HT-29 (cell line): Measurements from ENCODE around the gene FHIP2A. TPM values are rescaled to one million over a fixed set of nuclear protein-coding genes. Genes with fewer than 3 reads are reported as not detected.
"Not testable (repeated sequence)": the region's sequence is repeated elsewhere in the genome, so short reads cannot be mapped to it uniquely, and the experiment has no call there.

ENCODE experiments used
- DNase-seq: peaks from one replicate; pipeline ENCODE4 v3.0.0-alpha.2; 2015; ENCODE audit warnings: low spot score
- total RNA-seq: library from RNA; depleted of rRNA; stranded (reverse); fragments of >200 nt; shearing (Covaris generic); gene quantifications from 2 replicates; pipeline ENCODE4 v1.2.3, GENCODE V29; 2014

FHIP2A gene
- total RNA-seq, 1 experiment from 2014 or later, result 3.0 TPM

- DNase-seq, result no peak
These were observed 5.8 kb upstream of the FHIP2A start for GRCh38 chr10:114815791-114816190.

DNA sequence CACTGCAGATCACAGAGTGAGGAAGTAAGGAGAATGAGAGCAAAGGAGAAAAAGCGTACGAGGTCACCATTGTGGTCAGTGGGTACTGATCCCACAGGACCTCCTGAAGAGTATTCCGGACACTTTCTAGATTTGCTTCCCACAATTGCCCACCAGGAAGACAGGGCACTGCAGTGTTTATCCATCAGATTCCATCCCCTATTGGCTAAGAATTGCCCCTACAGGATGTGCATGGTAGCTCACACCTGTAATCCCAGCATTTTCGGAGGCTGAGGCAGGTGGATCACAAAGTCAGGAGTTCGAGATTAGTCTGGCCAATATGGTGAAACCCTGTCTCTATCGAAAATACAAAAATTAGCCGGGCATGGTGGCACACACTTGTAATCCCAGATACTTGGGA lies 5.3 kb upstream of the FHIP2A start:
- no peak for DNase-seq

DNA sequence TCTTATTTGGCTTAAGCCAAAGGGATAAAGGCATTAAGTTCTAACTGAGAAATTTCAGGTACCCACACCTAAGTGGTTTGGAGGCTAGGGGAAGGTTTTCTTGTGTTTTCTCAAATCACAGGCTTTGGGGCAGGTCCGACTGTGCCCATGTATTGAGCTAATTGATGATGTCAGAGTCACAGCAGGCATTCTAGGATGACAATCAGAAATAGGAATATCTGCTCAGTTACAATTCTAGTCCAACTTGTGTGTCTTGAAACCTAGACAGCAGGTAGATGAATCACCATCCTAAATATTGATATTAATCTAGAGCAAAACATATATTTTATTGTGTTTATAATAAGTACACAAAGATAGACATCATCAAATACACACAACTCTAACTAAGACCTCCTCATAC lies 2.3 kb upstream of the FHIP2A start:
- DNase-seq, result no peak

GRCh38 chr10:114821915-114822443 lies 399 bp downstream of the FHIP2A start:
- no peak for DNase-seq

- peak; percentile 60 for DNase-seq
These were observed 980 bp downstream of the FHIP2A start for GRCh38 chr10:114822444-114823076.

GRCh38 chr10:114823077-114823463 lies 1.5 kb downstream of the FHIP2A start:
- no peak for DNase-seq

DNA sequence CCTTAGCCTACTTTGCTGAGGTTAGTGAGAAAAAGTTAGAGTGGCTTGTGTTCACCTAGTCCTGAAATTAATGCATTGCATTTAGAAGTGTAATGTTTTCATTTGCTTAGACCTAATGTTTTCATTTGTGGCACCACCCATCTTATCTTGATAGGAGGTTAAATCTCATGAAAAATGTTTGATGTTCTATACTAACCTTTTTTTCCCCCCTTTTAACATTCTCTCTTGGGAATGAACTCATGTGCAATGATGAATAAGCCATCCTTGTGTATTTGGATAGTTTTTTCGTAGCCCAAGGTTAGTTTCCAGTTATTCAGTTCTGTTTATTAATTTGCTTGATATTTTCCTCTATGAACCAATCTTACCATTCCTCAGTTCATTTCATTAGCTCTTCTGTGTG lies 2.8 kb downstream of the FHIP2A start:
- no peak for DNase-seq

- no peak for DNase-seq
These were observed 4.1 kb downstream of the FHIP2A start for GRCh38 chr10:114825513-114826253.

DNA sequence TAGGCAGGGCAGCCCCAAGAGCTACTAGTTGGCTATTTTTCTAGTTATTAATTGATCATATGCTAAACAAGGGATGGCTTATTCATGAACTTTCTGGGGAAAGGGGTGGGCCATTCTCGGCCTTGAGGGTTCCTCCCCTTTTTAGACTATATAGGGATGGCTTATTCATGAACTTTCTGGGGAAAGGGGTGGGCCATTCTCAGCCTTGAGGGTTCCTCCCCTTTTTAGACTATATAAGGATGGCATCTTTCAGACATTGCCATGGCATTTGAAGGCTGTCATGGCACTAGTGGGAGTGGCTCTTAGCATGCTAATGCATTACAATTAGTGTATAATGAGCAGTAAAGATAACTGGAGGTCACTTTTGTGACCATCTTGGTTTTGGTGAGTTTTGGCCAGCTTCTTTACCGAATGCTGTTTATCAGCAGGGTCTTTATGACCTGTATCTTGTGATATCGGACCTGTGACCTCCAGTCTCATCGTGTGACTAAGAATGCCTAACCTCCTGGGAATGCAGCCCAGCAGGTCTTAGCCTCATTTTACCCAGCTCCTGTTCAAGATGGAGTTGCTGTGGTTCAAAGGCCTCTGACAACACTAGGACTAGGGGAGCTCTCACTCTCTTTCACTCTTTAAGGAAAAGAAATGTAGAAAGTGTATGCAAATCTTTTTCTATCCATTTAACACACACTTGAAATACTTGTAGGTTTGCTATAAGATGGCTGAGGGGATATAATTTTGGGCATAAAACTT lies 7.8 kb downstream of the FHIP2A start:
- no peak for DNase-seq

DNA sequence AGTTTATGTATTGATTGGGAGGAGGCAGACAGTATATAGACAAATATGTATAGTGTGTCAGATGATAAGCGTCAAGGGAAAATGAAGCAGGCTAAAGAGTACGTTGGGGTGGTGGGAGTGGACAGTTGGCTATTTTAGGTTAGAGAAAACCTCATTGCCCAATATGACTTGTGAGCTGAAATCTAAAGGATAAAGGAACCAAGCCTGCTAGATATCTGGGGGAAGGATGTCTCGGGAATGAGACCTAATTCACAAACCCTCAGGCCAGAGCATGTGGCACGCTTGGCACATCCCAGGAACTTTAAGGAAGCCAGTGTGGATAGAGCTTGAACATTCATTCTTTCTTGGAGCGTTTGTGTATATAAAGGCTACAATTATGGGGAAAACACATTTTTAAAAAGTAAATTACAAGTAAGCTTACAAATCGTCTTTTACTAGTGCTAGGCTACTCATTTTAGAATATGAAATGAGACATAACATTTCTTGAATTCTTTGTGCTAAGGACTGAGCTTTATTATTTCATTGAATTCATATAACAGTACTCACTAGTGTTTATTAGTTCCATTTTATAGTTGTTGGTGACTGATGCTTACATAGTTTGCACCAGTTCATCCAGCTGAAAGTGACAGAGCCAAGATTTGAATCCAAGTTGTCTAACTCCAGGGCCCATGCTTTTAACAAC lies 9.7 kb downstream of the FHIP2A start:
- no peak for DNase-seq

GRCh38 chr10:114837690-114838089 lies 16.1 kb downstream of the FHIP2A start:
- no peak for DNase-seq

GRCh38 chr10:114839901-114840300 lies 18.3 kb downstream of the FHIP2A start:
- no peak for DNase-seq

DNA sequence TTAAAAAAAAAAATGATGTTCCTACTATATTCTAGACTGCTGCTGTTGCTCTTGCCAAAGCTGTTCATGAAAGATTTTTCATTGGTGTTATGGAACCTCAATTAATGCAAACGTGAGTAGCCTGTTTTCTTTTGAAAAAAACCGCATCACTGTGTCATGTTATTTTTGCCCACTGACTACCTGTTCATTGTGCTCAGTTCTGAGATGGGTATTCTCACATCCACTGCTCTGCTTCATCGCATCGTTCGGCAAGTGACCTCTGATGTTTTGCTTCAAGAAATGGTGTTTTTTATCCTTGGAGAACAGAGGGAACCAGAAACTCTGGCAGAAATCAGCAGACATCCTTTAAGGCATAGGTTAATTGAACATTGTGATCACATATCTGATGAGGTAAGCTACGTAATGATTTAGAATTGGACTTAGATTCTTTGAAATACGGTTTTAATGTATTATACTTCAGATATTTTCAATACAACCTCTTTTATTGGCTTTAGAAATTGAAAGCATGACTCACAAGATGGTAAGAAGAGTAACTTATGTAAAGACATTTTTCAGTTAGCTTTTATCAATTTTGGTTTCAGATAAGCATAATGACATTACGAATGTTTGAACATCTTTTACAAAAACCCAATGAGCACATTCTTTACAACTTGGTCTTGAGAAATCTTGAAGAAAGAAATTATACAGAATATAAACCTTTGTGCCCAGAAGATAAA lies 24.6 kb downstream of the FHIP2A start:
- DNase-seq, result no peak

GRCh38 chr10:114847517-114847916 lies 25.9 kb downstream of the FHIP2A start:
- DNase-seq, result not testable (repeated sequence)

DNA sequence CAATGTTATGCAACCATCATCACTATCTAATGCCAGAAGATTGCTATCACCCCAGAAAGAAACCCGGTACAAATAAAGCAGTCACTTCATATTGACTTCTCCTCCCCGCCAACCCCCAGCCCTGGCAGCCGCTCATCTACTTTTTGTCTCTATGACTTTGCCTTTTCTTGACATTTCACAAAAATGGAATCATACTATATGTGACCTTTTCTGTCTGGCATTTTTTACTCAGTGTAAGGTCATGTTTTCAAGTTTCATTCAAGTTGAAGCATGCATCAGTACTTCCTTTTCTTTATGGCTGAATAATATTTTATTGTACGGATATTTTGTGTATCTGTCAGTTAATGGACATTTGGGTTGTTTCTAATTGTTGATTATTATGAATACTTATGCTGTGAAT lies 28.1 kb downstream of the FHIP2A start:
- DNase-seq, result no peak

GRCh38 chr10:114850126-114850525 lies 28.5 kb downstream of the FHIP2A start:
- DNase-seq, result no peak

- no peak for DNase-seq
These were observed 29.8 kb downstream of the FHIP2A start for GRCh38 chr10:114851336-114851735.

DNA sequence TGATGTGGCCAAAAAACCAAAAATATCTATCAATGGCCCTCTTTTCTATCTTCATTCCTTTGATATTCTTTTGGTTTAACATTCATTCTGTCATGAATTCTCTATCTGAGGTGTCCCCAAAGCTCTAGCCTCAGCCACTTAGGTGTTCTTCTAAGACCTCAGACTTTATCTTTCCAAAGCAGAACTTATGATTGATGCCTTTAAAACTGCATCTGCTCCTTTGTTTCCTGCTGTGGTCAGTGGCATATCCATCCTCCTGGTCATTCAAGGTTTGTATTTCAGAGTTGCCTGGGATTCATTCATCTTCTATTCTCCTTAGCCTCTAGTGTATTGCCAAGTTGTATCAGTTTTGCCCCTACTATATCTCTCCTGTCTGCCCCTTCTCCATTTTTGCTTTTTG lies 30.6 kb downstream of the FHIP2A start:
- DNase-seq, result no peak

DNA sequence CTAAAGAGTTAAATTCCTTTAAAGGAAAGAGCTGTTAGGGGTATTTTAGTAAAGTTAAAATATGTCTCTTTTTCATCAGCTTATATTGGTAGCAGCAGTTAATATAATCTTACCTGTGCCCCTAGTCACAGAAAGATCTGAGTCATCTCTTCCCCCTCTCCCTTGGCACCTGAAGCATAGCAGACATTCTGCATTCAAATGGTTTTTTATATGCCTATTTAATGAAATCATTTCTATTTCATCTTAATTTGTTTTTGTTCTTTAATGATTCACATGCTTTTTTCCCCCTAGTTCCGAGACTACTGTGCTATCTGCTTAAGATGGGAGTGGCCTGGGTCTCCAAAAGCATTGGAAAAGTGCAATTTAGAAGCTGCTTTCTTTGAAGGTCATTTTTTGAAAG lies 33.3 kb downstream of the FHIP2A start:
- DNase-seq, result no peak

DNA sequence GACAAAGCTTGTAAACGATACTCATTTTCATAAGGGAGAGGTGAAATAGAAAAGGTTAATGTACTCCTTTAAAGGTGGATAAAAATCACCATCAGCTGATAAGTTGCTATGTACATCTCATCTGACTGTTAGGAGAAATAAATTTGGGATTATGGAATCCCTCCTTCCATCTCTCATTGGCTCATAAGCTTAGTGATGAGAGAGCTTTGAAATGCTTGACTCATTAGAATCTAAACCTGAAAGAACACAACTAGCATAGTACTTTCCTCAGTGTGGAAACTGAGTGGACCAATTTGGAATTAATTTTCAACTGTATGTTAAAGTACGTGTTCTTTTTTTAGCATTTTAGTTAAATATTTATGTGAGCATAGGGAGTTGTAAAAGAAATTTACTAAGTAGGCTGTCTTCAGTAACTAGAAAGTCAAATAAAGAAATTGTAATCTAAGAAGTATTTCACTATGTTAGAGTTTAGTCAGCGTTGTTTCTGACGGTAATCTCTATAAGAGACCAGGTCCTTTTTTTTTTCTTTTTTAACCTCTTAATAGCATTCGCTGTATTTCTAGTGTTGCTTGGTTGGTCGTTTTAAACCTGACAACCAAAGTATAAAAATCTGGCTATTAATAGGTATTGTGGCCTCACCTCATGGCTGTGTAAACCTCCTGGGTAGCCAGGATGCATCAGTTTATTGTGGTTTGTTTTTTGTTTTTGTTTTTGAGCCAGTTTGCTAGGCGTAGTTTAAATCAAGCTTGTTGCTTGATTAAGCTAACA lies 34.4 kb downstream of the FHIP2A start:
- DNase-seq, result no peak
